HFF-Myc (cell line): Measurements from ENCODE around the gene AKR1E2.

ENCODE experiments used
- DNase-seq: peaks from one replicate; pipeline ENCODE4 v3.0.0-alpha.2; 2011; ENCODE audit warnings: low read depth; ENCODE audit errors: extremely low read depth
- H3K4me3 ChIP-seq: replicated peaks from 2 replicates; pipeline ENCODE4 v1.5.1; 2011; ENCODE audit warnings: low read depth, mild to moderate bottlenecking, control low read depth, low read length
- CTCF ChIP-seq: IDR thresholded peaks from 2 replicates; pipeline ENCODE4 v1.5.1; 2012; ENCODE audit warnings: mild to moderate bottlenecking, low read depth, low read length, control low read depth; ENCODE audit errors: missing control alignments

The AKR1E2 gene

GRCh38 chr10:4851176-4851575 lies 25.2 kb downstream of the AKR1E2 start:
- DNase-seq: no peak

GRCh38 chr10:4851846-4852245 lies 25.8 kb downstream of the AKR1E2 start:
- TF ChIP-seq CTCF: no peak
- DNase-seq: no peak
- no peak overlapping the region for H3K4me3 ChIP-seq

More at GRCh38 chr10:4851176-4851575, 25.2 kb downstream of the AKR1E2 start:
- H3K4me3 ChIP-seq: no peak overlapping the region
- no peak for TF ChIP-seq CTCF

- no peak for DNase-seq
- H3K4me3 ChIP-seq: no peak overlapping the region
- TF ChIP-seq CTCF: no peak
Measured at GRCh38 chr10:4865945-4866661, 40.1 kb downstream of the AKR1E2 start.

GRCh38 chr10:4867109-4867519 lies 41.1 kb downstream of the AKR1E2 start:
- DNase-seq: no peak
- no peak for TF ChIP-seq CTCF
- no peak overlapping the region for H3K4me3 ChIP-seq

- no peak for TF ChIP-seq CTCF
- no peak overlapping the region for H3K4me3 ChIP-seq
- no peak for DNase-seq
Measured at GRCh38 chr10:4867520-4868356, 41.7 kb downstream of the AKR1E2 start.

GRCh38 chr10:4868357-4868657 lies 42.3 kb downstream of the AKR1E2 start:
- H3K4me3 ChIP-seq: no peak overlapping the region
- no peak for TF ChIP-seq CTCF
- DNase-seq: no peak
